MM.1S (cell line): ENCODE results near the gene RNF11.

Experiments
- CTCF ChIP-seq: fragments of 300-600 bp; sonication (generic); IDR thresholded peaks from 2 replicates; pipeline ENCODE4 v1.5.1; 2016; ENCODE audit warnings: antibody characterized with exemption, low read length, mixed read lengths
- EZH2 ChIP-seq: fragments of 300-600 bp; sonication (generic); optimal IDR thresholded peaks from 2 replicates; pipeline ENCODE3; 2017; ENCODE audit warnings: low read depth, mild to moderate bottlenecking, antibody characterized with exemption, low read length, mixed read lengths
- EZH2phosphoT487 ChIP-seq: fragments of 300-600 bp; sonication (generic); IDR thresholded peaks from 2 replicates; pipeline ENCODE4 v1.6.1; 2018; ENCODE audit warnings: antibody characterized with exemption, low read length

- TF ChIP-seq CTCF (no peak), EZH2 (no peak), EZH2phosphoT487 (no peak)
Observed at GRCh38 chr1:51321924-51322280, 85.8 kb downstream of the RNF11 start.
